Measurements from ENCODE around the gene TMEM44. TPM values are rescaled to one million over a fixed set of nuclear protein-coding genes. Genes with fewer than 3 reads are reported as not detected.

The TMEM44 gene
- total RNA-seq, 4 donors from 2014 or later, result 7.7 to 51.2 (median 23.5) TPM

GRCh38 chr3:194543550-194543949 lies 89.7 kb downstream of the TMEM44 start:
- no peak overlapping the region for H3K4me3 ChIP-seq
- no peak overlapping the region for H3K27ac ChIP-seq
- DNase-seq, result no peak
- no peaks in the 10 kb centered on the region for H3K27me3 ChIP-seq
- H3K9me3 ChIP-seq, result no peaks in the 10 kb centered on the region
- TF ChIP-seq POLR2A (IDR thresholded peaks at IDR 0.05) (no peak), CTCF (IDR thresholded peaks at IDR 0.05) (no peak)
- no peaks in the 10 kb centered on the region for H3K4me1 ChIP-seq
- no peaks in the 10 kb centered on the region for H3K36me3 ChIP-seq

GRCh38 chr3:194541483-194541882 lies 91.7 kb downstream of the TMEM44 start:
- Histone ChIP-seq H3K4me3 (no peak overlapping the region), H3K36me3 (no peaks in the 10 kb centered on the region), H3K27me3 (no peaks in the 10 kb centered on the region), H3K9me3 (no peaks in the 10 kb centered on the region), H3K4me1 (peaks cover 0 to 8% (median 2%) of the 10 kb centered on the region in 4 donors), H3K27ac (no peak overlapping the region)
- no peak for TF ChIP-seq CTCF (IDR thresholded peaks at IDR 0.05)
- no peak for TF ChIP-seq POLR2A (IDR thresholded peaks at IDR 0.05)
- no peak for DNase-seq

- Histone ChIP-seq H3K27me3 (no peaks in the 10 kb centered on the region), H3K4me1 (peaks cover 0 to 16% (median 2%) of the 10 kb centered on the region in 4 donors), H3K4me3 (no peak overlapping the region), H3K36me3 (no peaks in the 10 kb centered on the region), H3K9me3 (no peaks in the 10 kb centered on the region), H3K27ac (no peak overlapping the region)
- TF ChIP-seq POLR2A (IDR thresholded peaks at IDR 0.05) (no peak), CTCF (IDR thresholded peaks at IDR 0.05) (no peak)
- peak in 1 of 3 donors; percentile 50 for DNase-seq
Observed at GRCh38 chr3:194540274-194540905, 92.8 kb downstream of the TMEM44 start.

GRCh38 chr3:194539498-194539897 lies 93.7 kb downstream of the TMEM44 start:
- no peak overlapping the region for H3K27ac ChIP-seq
- no peak overlapping the region for H3K4me3 ChIP-seq
- H3K27me3 ChIP-seq, result no peaks in the 10 kb centered on the region
- H3K36me3 ChIP-seq, result no peaks in the 10 kb centered on the region
- TF ChIP-seq POLR2A (IDR thresholded peaks at IDR 0.05) (no peak), CTCF (IDR thresholded peaks at IDR 0.05) (no peak)
- no peak for DNase-seq
- peaks cover 0 to 16% (median 2%) of the 10 kb centered on the region in 4 donors for H3K4me1 ChIP-seq
- no peaks in the 10 kb centered on the region for H3K9me3 ChIP-seq

- no peak for DNase-seq
- no peaks in the 10 kb centered on the region for H3K36me3 ChIP-seq
- H3K27ac ChIP-seq, result peak overlapping the region in 2 of 4 donors; percentile 26 to 66
- no peak for TF ChIP-seq POLR2A (IDR thresholded peaks at IDR 0.05)
- no peak for TF ChIP-seq CTCF (IDR thresholded peaks at IDR 0.05)
- peaks cover 0 to 6% (median 0%) of the 10 kb centered on the region in 4 donors for H3K9me3 ChIP-seq
- H3K4me1 ChIP-seq, result peaks cover 0 to 16% (median 2%) of the 10 kb centered on the region in 4 donors
- no peaks in the 10 kb centered on the region for H3K27me3 ChIP-seq
- no peak overlapping the region for H3K4me3 ChIP-seq
Observed at GRCh38 chr3:194537732-194538247, 95.4 kb downstream of the TMEM44 start.

Small RNA genes within 50 kb of the gene (small RNA-seq; reads per million reads assigned to genes)
- 0 reads per million in 2 donors for gene AC046143.2

Other genes starting within 250 kb of the TMEM44 start
- gene GP5, start 234.2 kb downstream of the TMEM44 start, total RNA-seq, result not detected
- 10 to 100 TPM; 54.3 to 67.2 (median 58.2) TPM for gene ATP13A3, start 146.4 kb downstream of the TMEM44 start, total RNA-seq
- 100 to 1,000 TPM in 1 of 4 donors, 10 to 100 TPM in 3; 42.9 to 120 (median 81.9) TPM for gene LSG1, start 38.8 kb upstream of the TMEM44 start, total RNA-seq
- 10 to 100 TPM in 1 of 4 donors, 1 to 10 TPM in 3; 4.1 to 27.5 (median 8.9) TPM for gene FAM43A, start 52.5 kb upstream of the TMEM44 start, total RNA-seq